GM21526 (cell line): ENCODE measurements around the gene PLXNC1.

ENCODE experiments used
- ATAC-seq: cut with Tn5 transposase; IDR thresholded peaks from one replicate; pipeline ENCODE4 v1.9.1; 2021; ENCODE audit warnings: moderate library complexity; ENCODE audit not compliant: unreplicated experiment, low FRiP score

PLXNC1 gene

GRCh38 chr12:94133964-94134795, 14.2 kb upstream of the PLXNC1 start:
- ATAC-seq, result no peak

GRCh38 chr12:94135896-94136295, 12.5 kb upstream of the PLXNC1 start:
- ATAC-seq, result no peak

- ATAC-seq, result no peak
Measured at GRCh38 chr12:94139816-94140215, 8.6 kb upstream of the PLXNC1 start.

- ATAC-seq, result no peak
Measured at GRCh38 chr12:94140556-94140955, 7.8 kb upstream of the PLXNC1 start.

- ATAC-seq, result no peak
Measured at GRCh38 chr12:94141004-94141764, 7.2 kb upstream of the PLXNC1 start.

GRCh38 chr12:94141892-94142291, 6.5 kb upstream of the PLXNC1 start:
- no peak for ATAC-seq

GRCh38 chr12:94143438-94143837, 4.9 kb upstream of the PLXNC1 start:
- no peak for ATAC-seq

GRCh38 chr12:94143951-94144350, 4.4 kb upstream of the PLXNC1 start:
- no peak for ATAC-seq

- no peak for ATAC-seq
Measured at GRCh38 chr12:94144781-94145180, 3.6 kb upstream of the PLXNC1 start.

GRCh38 chr12:94145191-94145983, 3.0 kb upstream of the PLXNC1 start:
- ATAC-seq, result no peak

- ATAC-seq, result no peak
Measured at GRCh38 chr12:94146166-94146936, 2.0 kb upstream of the PLXNC1 start.

GRCh38 chr12:94147387-94147990, 888 bp upstream of the PLXNC1 start:
- no peak for ATAC-seq

- peak; percentile 16 for ATAC-seq
Measured at GRCh38 chr12:94148739-94149118, 352 bp downstream of the PLXNC1 start.

- peak; percentile 35 for ATAC-seq
Measured at GRCh38 chr12:94149119-94149780, 873 bp downstream of the PLXNC1 start.

- ATAC-seq, result peak; percentile 3
Measured at GRCh38 chr12:94149781-94150239, 1.4 kb downstream of the PLXNC1 start.

GRCh38 chr12:94150240-94151121, 2.1 kb downstream of the PLXNC1 start:
- no peak for ATAC-seq

GRCh38 chr12:94151582-94151981, 3.2 kb downstream of the PLXNC1 start:
- ATAC-seq, result no peak
